Activated CD4-positive, alpha-beta T cell treated with anti-CD3 and anti-CD28 coated beads, Interleukin-10, Interleukin-2, amounts not matched to agents 100 ng/mL and 50 ng/mL, durations not matched to agents 16 hours and 8 hours (primary cell): ENCODE results near the gene STARD3NL.
"Not testable (repeated sequence)": the region's sequence is repeated elsewhere in the genome, so short reads cannot be mapped to it uniquely, and the experiment has no call there.

Source experiments
- DNase-seq: peaks from one replicate; pipeline ENCODE4 v3.0.0-alpha.2; 2020

The STARD3NL gene

GRCh38 chr7:38270405-38270804, 92.4 kb downstream of the STARD3NL start:
- not testable (repeated sequence) for DNase-seq

GRCh38 chr7:38273286-38273995, 95.4 kb downstream of the STARD3NL start, which contains the start of gene TARP:
TARP (minus strand) TSS chr7:38273636.
- no peak for DNase-seq

GRCh38 chr7:38274486-38274885, 96.4 kb downstream of the STARD3NL start:
- no peak for DNase-seq

- DNase-seq, result no peak
Observed at GRCh38 chr7:38274927-38275620, 97.0 kb downstream of the STARD3NL start.

- no peak for DNase-seq
Observed at GRCh38 chr7:38276096-38276877, 98.2 kb downstream of the STARD3NL start.

DNA sequence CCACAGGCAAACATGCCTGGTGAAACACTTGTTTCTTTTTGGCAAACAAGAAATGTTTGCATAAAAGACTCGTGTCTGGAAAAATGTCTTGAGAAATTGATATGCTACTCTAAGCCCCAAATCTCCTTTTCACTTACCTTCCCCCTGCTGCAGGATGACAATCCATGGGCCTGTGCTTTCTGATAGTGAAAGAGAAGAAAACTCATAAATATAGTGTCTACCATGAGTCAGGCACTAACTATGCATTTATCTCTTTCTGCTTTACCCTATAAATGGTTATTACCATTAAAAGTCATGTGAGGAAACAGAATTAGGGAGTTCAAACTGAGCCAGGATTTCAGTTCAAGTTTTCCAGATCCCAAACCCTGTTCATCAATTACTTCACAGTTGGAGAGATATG, 102.0 kb downstream of the STARD3NL start:
- no peak for DNase-seq
